K562 (cell line): ENCODE results near the gene ROR2. TPM values are rescaled to one million over a fixed set of nuclear protein-coding genes. Genes with fewer than 3 reads are reported as not detected.

Experiments
- ATAC-seq: fragments of 200-7000 bp; cut with Tn5 transposase; 3 replicates; pipeline ENCODE4 v1.9.1; 2020; ENCODE audit warnings: moderate library complexity
- BruUV-seq: library from RNA; stranded (reverse); fragments of 400-500 nt; replicated peaks from 2 replicates; lab custom pipeline; 2021; lab: Mats Ljungman, UMichigan
- CTCF ChIA-PET: fragments of 300-600 bp; formaldehyde crosslinking; extraction: SDS; loops from one replicate; lab custom pipeline; 2021; ENCODE audit warnings: low intra/inter-chr PET ratio; lab: Yijun Ruan, JAX
- POLR2A ChIA-PET: fragments of 300-600, 350-650 bp; sonication (Branson Sonifier 250); formaldehyde crosslinking; extraction: SDS; loops from one replicate; lab custom pipeline; 2021; ENCODE audit warnings: antibody characterized with exemption, inconsistent platforms; lab: Yijun Ruan, JAX
- DNase-seq, 4 experiments: peaks; one replicate each; pipeline versions ENCODE4 v3.0.0 to v3.0.0-alpha.2; 2011 to 2018; ENCODE audit warnings: low spot score in 3 of 4, mixed read lengths in 3 of 4; ENCODE audit errors: extremely low read depth in 1 of 4
- FAIRE-seq: peaks from 2 replicates; lab custom pipeline; 2011; peaks lifted over from hg19 to GRCh38; lab: Jason Lieb, UNC
- H2AFZ ChIP-seq: 2 replicates; pipeline ENCODE4 v1.6.0; 2011; ENCODE audit warnings: low read depth, low read length, control low read depth, inconsistent platforms
- H3K27ac ChIP-seq: fragments of 200-600 bp; 3 replicates; pipeline ENCODE4 v1.8.0; 2011; ENCODE audit warnings: low read depth, mild to moderate bottlenecking, control low read depth, inconsistent platforms, low read length, moderate library complexity, mixed read lengths; ENCODE audit errors: extremely low read depth
- H3K27me3 ChIP-seq, 2 experiments: fragments of 300-600 bp in 1 of 2; 2 replicates in 1 of 2; 3 replicates in 1 of 2; pipeline versions ENCODE4 v1.6.0 to v1.8.0; 2011; ENCODE audit warnings: inconsistent platforms in 2 of 2, low read length in 2 of 2, mild to moderate bottlenecking in 1 of 2, mixed read lengths in 1 of 2, moderate library complexity in 1 of 2; ENCODE audit not compliant: control insufficient read depth in 2 of 2, insufficient read depth in 2 of 2
- H3K36me3 ChIP-seq: fragments of 300-600 bp; 3 replicates; pipeline ENCODE4 v1.8.0; 2011; ENCODE audit warnings: mild to moderate bottlenecking, low read length, inconsistent platforms; ENCODE audit not compliant: control insufficient read depth, insufficient read depth
- H3K4me1 ChIP-seq, 2 experiments: fragments of 200-600 bp in 1 of 2; replicated peaks in 1 of 2; 2 replicates in 1 of 2; 3 replicates in 1 of 2; pipeline versions ENCODE4 v1.5.1 to v1.8.0; 2011; ENCODE audit warnings: inconsistent platforms in 2 of 2, low read length in 2 of 2, mild to moderate bottlenecking in 1 of 2, mixed read lengths in 1 of 2, moderate library complexity in 1 of 2; ENCODE audit not compliant: control insufficient read depth in 2 of 2, insufficient read depth in 2 of 2
- H3K4me2 ChIP-seq: 2 replicates; pipeline ENCODE4 v1.6.1; 2011; ENCODE audit warnings: low read length, control low read depth, inconsistent platforms, mixed read lengths; ENCODE audit not compliant: insufficient read depth
- H3K4me3 ChIP-seq: fragments of 200-600 bp; sonication (generic), shearing (Covaris generic); 2 replicates; pipeline ENCODE4 v1.5.1; 2016; ENCODE audit warnings: control low read depth, inconsistent platforms
- H3K79me2 ChIP-seq: fragments of 200-600 bp; 3 replicates; pipeline ENCODE4 v1.8.0; 2011; ENCODE audit warnings: low read length, inconsistent platforms; ENCODE audit not compliant: control insufficient read depth, insufficient read depth
- H3K9ac ChIP-seq, 2 experiments: 2 replicates each; pipeline versions ENCODE4 v1.6.0 to v1.6.1; 2011; ENCODE audit warnings: low read depth in 2 of 2, low read length in 2 of 2, control low read depth in 1 of 2, inconsistent platforms in 1 of 2, mild to moderate bottlenecking in 1 of 2, mixed read lengths in 1 of 2; ENCODE audit not compliant: insufficient read depth in 1 of 2
- H3K9me1 ChIP-seq: one replicate; pipeline ENCODE4 v1.6.0; 2011; ENCODE audit warnings: inconsistent platforms, mild to moderate bottlenecking, low read length, moderate library complexity; ENCODE audit not compliant: control insufficient read depth, insufficient read depth
- H3K9me3 ChIP-seq: replicated peaks from 2 replicates; pipeline ENCODE4 v1.5.1; 2011; ENCODE audit warnings: low read depth, low read length, inconsistent platforms; ENCODE audit not compliant: control insufficient read depth, insufficient read depth
- H4K20me1 ChIP-seq: replicated peaks from 2 replicates; pipeline ENCODE4 v1.6.1; 2011; ENCODE audit warnings: low read length, inconsistent platforms, mixed read lengths; ENCODE audit not compliant: control insufficient read depth, insufficient read depth
- ARHGAP35 ChIP-seq: fragments of 450-650 bp; IDR thresholded peaks from 2 replicates; pipeline ENCODE4 v1.6.1; 2018; ENCODE audit not compliant: partially characterized antibody
- RUNX1 ChIP-seq: sonication (generic); IDR thresholded peaks from 2 replicates; pipeline ENCODE4 v1.6.1; 2016; ENCODE audit warnings: antibody characterized with exemption, low read depth
- SLC30A9 ChIP-seq: fragments of 250-450 bp; sonication (Bioruptor Pico); IDR thresholded peaks from 2 replicates; pipeline ENCODE4 v1.8.0; 2022; ENCODE audit warnings: mild to moderate bottlenecking, moderate library complexity
- ZFP36 ChIP-seq: fragments of 150-350 bp; IDR thresholded peaks from 2 replicates; pipeline ENCODE4 v1.6.1; 2018; ENCODE audit warnings: low read length, low read depth; ENCODE audit not compliant: partially characterized antibody
- ZNF212 ChIP-seq: fragments of 450-650 bp; formaldehyde crosslinking; IDR thresholded peaks from 2 replicates; pipeline ENCODE4 v1.4.0; 2020; ENCODE audit warnings: mild to moderate bottlenecking
- WGBS: fragments of 100-300 bp; shearing (Covaris generic); methylation state at CpG from one replicate; pipeline ENCODE4 v1.1.6; 2016; ENCODE audit warnings: low coverage, mixed read lengths; ENCODE audit not compliant: insufficient coverage; ENCODE audit errors: missing lambda C conversion rate; 5-methylcytosine and 5-hydroxymethylcytosine counted together
- in situ Hi-C: fragments of 300-500 bp; cut with MboI; formaldehyde crosslinking; loops from 4 replicates; pipeline ENCODE4 v1.15.0; 2018; ENCODE audit warnings: inconsistent platforms, mixed read lengths
- intact Hi-C: fragments of 100-400 bp; cut with micrococcal nuclease; formaldehyde crosslinking; loops from 2 replicates; pipeline ENCODE4 v1.14.2; 2022
- polyA plus RNA-seq, 8 experiments: library from polyadenylated mRNA; depleted of rRNA in 4 of 8; stranded (reverse) in 5 of 8; unstranded in 3 of 8; fragments of >200 nt; fragmentation: Nextera tagmentation in 2 of 8; fragmentation: Illumina TruSeq in 1 of 8; extraction: Ambion mirVana in 2 of 8; extraction: Trizol in 1 of 8; gene quantifications; 2 replicates each; pipeline versions ENCODE4 v1.2.1 to v1.2.3, GENCODE V29; 2011 to 2014; ENCODE audit warnings: inconsistent platforms in 1 of 8, missing spikeins in 1 of 8
- total RNA-seq, 7 experiments: library from RNA; depleted of rRNA in 6 of 7; stranded (reverse); fragments of >200 nt in 6 of 7; fragmentation: Illumina TruSeq in 2 of 7; extraction: Trizol in 2 of 7; gene quantifications; 2 replicates each; pipeline versions ENCODE4 v1.2.1 to v1.2.3, GENCODE V29; 2011 to 2021; ENCODE audit warnings: low replicate concordance in 1 of 7
- TF ChIP-seq, protein P1 (sequence below): fragments of 450-650 bp; formaldehyde crosslinking; IDR thresholded peaks from 2 replicates; pipeline ENCODE4 v1.4.0; 2020; ENCODE audit warnings: mild to moderate bottlenecking, moderate library complexity

ROR2 gene
- total and polyA plus RNA-seq, 9 of the 15 experiments (the other 6 are each of a cell fraction or from before 2014, with no cell fraction given) = 5.6 to 33.8 (median 15.3) TPM

- WGBS = 95% methylated on average over 9 of the region's 9 CpGs
- Histone ChIP-seq H3K9me1 (no peaks in the 10 kb centered on the region), H3K9me3 (no peaks in the 10 kb centered on the region), H4K20me1 (no peaks in the 10 kb centered on the region), H3K36me3 (peaks cover 24% of the 10 kb centered on the region; the same call in 2 of the 3 replicates), H3K27ac (no peak overlapping the region), H3K27me3 (no peaks in the 10 kb centered on the region), H3K9ac (no peak overlapping the region), H2AFZ (no peak overlapping the region), H3K4me2 (no peak overlapping the region), H3K4me3 (no peak overlapping the region), H3K79me2 (peaks cover 79% of the 10 kb centered on the region), H3K4me1 (peaks cover 0 to 3% of the 10 kb centered on the region in 2 experiments; a peak in 1 of 5 replicates)
- TF ChIP-seq, protein P1, sequence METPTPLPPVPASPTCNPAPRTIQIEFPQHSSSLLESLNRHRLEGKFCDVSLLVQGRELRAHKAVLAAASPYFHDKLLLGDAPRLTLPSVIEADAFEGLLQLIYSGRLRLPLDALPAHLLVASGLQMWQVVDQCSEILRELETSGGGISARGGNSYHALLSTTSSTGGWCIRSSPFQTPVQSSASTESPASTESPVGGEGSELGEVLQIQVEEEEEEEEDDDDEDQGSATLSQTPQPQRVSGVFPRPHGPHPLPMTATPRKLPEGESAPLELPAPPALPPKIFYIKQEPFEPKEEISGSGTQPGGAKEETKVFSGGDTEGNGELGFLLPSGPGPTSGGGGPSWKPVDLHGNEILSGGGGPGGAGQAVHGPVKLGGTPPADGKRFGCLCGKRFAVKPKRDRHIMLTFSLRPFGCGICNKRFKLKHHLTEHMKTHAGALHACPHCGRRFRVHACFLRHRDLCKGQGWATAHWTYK = no peak
- TF ChIP-seq ZFP36 (no peak), SLC30A9 (CRISPR knock-in tag) (no peak), RUNX1 (no peak), ARHGAP35 (no peak), ZNF212 (CRISPR knock-in tag) (no peak)
- ChIA-PET CTCF (no interaction called here), POLR2A (interaction anchor here (0.6 kb wide), 1 partner anchor 61 kb away, joined by 4 read pairs; no protein-coding TSS in a partner anchor)
- intact Hi-C loops (no loop called here), in situ Hi-C loops (loop anchor here (5.0 kb wide), 1 partner anchor 32 kb away; no protein-coding TSS in a partner anchor)
- no peak for FAIRE-seq
- no peak for ATAC-seq
- BruUV-seq = no TSS peak
- DNase-seq = no peak
Measured at GRCh38 chr9:91914937-91915336, 35.1 kb downstream of the ROR2 start.
